HT1080 (cell line): ENCODE data around the gene DNAH6. TPM values are rescaled to one million over a fixed set of nuclear protein-coding genes. Genes with fewer than 3 reads are reported as not detected.
A peak's percentile ranks its signal among the peaks of the same experiment; 100 is the strongest.
"Not testable (repeated sequence)": the region's sequence is repeated elsewhere in the genome, so short reads cannot be mapped to it uniquely, and the experiment has no call there.

Experiments used
- DNase-seq: peaks from one replicate; pipeline ENCODE4 v3.0.0-alpha.2; 2015; ENCODE audit warnings: low read depth
- total RNA-seq: library from RNA; depleted of rRNA; stranded (reverse); fragments of >200 nt; shearing (Covaris generic); gene quantifications from 2 replicates; pipeline ENCODE4 v1.2.3, GENCODE V29; 2014; rRNA removed

DNAH6 gene
- total RNA-seq, 1 experiment from 2014 or later, result 0.16 TPM

DNA sequence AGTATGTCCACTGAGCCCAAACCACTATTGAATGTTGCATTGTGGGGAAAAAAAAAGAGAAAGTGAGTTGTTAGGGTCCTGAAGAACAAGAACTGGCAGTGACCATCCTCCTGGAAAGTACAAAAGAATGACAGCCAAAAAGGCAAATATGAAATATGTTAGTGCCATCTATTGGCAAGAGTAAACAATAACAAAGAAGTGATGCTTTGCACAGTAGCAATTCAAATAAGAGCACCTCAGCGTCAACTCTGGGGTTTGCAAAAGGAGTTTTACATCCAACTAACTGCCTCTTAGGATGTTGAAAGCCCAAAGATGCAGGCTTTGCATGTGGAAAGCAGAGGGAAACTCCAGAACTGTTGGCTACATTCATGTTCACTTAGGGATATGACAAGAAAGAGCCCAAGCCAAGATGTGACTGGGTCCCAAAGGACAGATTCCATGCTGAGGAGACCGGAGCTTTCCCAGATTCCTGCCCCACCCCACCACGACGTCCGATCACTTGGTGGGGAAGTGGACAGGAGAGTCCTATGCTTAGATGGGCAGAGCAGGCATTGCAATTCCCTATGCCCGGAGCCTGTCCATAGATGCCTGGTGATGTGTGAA lies 349.0 kb downstream of the DNAH6 start:
- DNase-seq, result peak; percentile 30

DNA sequence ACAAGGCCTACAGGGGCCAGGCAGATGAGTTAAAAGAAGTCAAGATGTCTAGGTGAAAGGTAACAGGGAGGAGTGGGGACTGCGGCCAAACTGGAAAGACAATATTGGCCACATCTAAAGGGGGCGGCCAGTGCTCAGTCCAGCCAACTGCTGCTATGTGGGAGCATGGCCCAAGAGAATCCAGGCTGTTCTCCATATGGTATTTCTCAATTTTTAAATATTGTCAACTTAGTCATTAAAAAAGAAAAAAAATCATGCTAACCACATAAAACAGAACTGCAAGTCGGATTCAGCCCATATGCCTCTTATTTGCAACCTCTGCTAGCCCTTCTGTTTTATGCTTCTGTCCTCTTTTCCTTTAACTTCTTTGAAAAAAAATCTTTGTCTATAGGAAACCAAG lies 349.8 kb downstream of the DNAH6 start:
- no peak for DNase-seq

DNA sequence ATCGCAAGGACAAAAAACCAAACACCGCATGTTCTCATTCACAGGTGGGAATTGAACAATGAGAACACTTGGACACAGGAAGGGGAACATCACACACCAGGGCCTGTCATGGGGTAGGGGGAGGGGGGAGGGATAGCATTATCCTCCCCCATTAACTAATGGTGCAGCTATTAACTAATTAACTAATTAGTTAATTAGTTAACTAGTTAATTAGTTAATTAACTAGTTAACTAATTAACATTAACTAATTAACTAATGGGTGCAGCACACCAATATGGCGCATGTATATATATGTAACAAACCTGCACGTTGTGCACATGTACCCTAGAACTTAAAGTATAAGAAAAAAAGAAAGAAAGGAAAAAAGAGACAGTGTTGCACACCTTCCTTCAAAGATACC lies 352.0 kb downstream of the DNAH6 start:
- not testable (repeated sequence) for DNase-seq

Other genes starting within 250 kb of the DNAH6 start
- 94.7 and 97.1 TPM in 2 replicates for gene SUCLG1, start 57.2 kb upstream of the DNAH6 start, total RNA-seq